ENCODE data around the gene FAP. TPM values are rescaled to one million over a fixed set of nuclear protein-coding genes. Genes with fewer than 3 reads are reported as not detected.

FAP gene
- 0.84 TPM for polyA plus RNA-seq (2012; ENCODE audit: insufficient read length, low read depth)

- TF ChIP-seq FOXP2 (optimal IDR thresholded peaks at IDR 0.05; ENCODE audit: borderline replicate concordance, extremely low read depth, extremely low read length, insufficient read depth): no peak
- TF ChIP-seq POLR2AphosphoS5 (IDR thresholded peaks at IDR 0.05; ENCODE audit: low read depth, low read length): no peak
- no peak for TF ChIP-seq SIN3A (IDR thresholded peaks at IDR 0.05; ENCODE audit: borderline replicate concordance, insufficient read depth, low read length)
- TF ChIP-seq TAF1 (IDR thresholded peaks at IDR 0.05; ENCODE audit: borderline replicate concordance, insufficient read depth, low read length): no peak
- no peak for TF ChIP-seq REST (IDR thresholded peaks at IDR 0.05; ENCODE audit: insufficient read depth in 1 of 2, low read depth in 2 of 2, low read length in 2 of 2)
These were observed at the start of gene FAP for GRCh38 chr2:162243294-162243693. Gene FAP (minus strand): TSS chr2:162243445. CDS start chr2:162243327, 118 bp downstream.

GRCh38 chr2:162291748-162292147 lies 48.5 kb upstream of the FAP start:
- TF ChIP-seq FOXP2 (optimal IDR thresholded peaks at IDR 0.05; ENCODE audit: borderline replicate concordance, extremely low read depth, extremely low read length, insufficient read depth) (no peak), TAF1 (IDR thresholded peaks at IDR 0.05; ENCODE audit: borderline replicate concordance, insufficient read depth, low read length) (no peak), REST (IDR thresholded peaks at IDR 0.05; ENCODE audit: insufficient read depth in 1 of 2, low read depth in 2 of 2, low read length in 2 of 2) (no peak), POLR2AphosphoS5 (IDR thresholded peaks at IDR 0.05; ENCODE audit: low read depth, low read length) (no peak), SIN3A (IDR thresholded peaks at IDR 0.05; ENCODE audit: borderline replicate concordance, insufficient read depth, low read length) (no peak)

GRCh38 chr2:162282765-162283425 lies 39.6 kb upstream of the FAP start:
- TF ChIP-seq POLR2AphosphoS5 (IDR thresholded peaks at IDR 0.05; ENCODE audit: low read depth, low read length): no peak
- TF ChIP-seq REST (IDR thresholded peaks at IDR 0.05; ENCODE audit: insufficient read depth in 1 of 2, low read depth in 2 of 2, low read length in 2 of 2): no peak
- no peak for TF ChIP-seq TAF1 (IDR thresholded peaks at IDR 0.05; ENCODE audit: borderline replicate concordance, insufficient read depth, low read length)
- TF ChIP-seq FOXP2 (optimal IDR thresholded peaks at IDR 0.05; ENCODE audit: borderline replicate concordance, extremely low read depth, extremely low read length, insufficient read depth): no peak
- TF ChIP-seq SIN3A (IDR thresholded peaks at IDR 0.05; ENCODE audit: borderline replicate concordance, insufficient read depth, low read length): no peak

- TF ChIP-seq REST (IDR thresholded peaks at IDR 0.05; ENCODE audit: insufficient read depth in 1 of 2, low read depth in 2 of 2, low read length in 2 of 2) (no peak), POLR2AphosphoS5 (IDR thresholded peaks at IDR 0.05; ENCODE audit: low read depth, low read length) (no peak), SIN3A (IDR thresholded peaks at IDR 0.05; ENCODE audit: borderline replicate concordance, insufficient read depth, low read length) (no peak), FOXP2 (optimal IDR thresholded peaks at IDR 0.05; ENCODE audit: borderline replicate concordance, extremely low read depth, extremely low read length, insufficient read depth) (no peak), TAF1 (IDR thresholded peaks at IDR 0.05; ENCODE audit: borderline replicate concordance, insufficient read depth, low read length) (no peak)
These were observed 37.4 kb upstream of the FAP start for GRCh38 chr2:162280654-162281053.
